Testis (tissue), 2 donors: ENCODE results near the gene UGT2A2.

ENCODE experiments used
- CTCF ChIP-seq, 3 experiments: fragments of 450-650 bp in 2 of 3; fragments of 200-600 bp in 1 of 3; sonication (generic) in 1 of 3; IDR thresholded peaks; one replicate each; pipeline ENCODE4 v1.5.1; 2016 to 2019; ENCODE audit warnings: antibody characterized with exemption in 3 of 3, mild to moderate bottlenecking in 2 of 3, moderate library complexity in 1 of 3
- POLR2A ChIP-seq: fragments of 450-650 bp; IDR thresholded peaks from one replicate; pipeline ENCODE4 v1.6.1; 2017; ENCODE audit warnings: antibody characterized with exemption, mild to moderate bottlenecking, moderate library complexity

DNA sequence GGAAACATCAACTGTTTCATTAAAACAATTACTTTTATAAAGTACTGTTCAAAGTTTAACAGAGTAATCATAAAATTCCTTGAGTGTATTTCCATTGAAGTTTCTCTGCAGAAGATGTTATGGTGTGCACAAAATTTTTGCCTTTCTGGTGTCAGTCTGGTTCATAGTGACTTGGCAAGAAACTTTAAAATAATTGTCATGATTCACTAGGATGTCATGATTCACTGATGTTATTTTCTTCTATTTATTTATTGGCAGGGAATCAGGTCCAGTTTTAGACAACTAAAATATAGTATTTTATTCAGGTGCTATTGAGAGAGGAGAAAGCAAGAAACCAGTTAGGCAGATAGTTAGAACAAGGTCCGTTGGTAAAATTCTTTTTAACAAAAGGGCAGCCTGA, 9.8 kb upstream of the UGT2A2 start:
- TF ChIP-seq CTCF (IDR thresholded peaks at IDR 0.05) (no peak), POLR2A (no peak)
